Sigmoid colon (tissue), 4 donors: ENCODE results near the gene PIF1.

Experiments
- POLR2A ChIP-seq, 2 donors: fragments of 450-650 bp; IDR thresholded peaks; one replicate each; pipeline ENCODE4 v1.6.1; 2016; ENCODE audit warnings: antibody characterized with exemption in 2 of 2, mild to moderate bottlenecking in 2 of 2, moderate library complexity in 2 of 2
- POLR2AphosphoS5 ChIP-seq, 4 donors: sonication (generic); formaldehyde crosslinking; IDR thresholded peaks; one replicate each; pipeline ENCODE4 v1.6.1; 2017; ENCODE audit warnings: antibody characterized with exemption in 4 of 4
- TF ChIP-seq, protein P1 (sequence below), 4 experiments: fragments of 450-650 bp in 3 of 4; fragments of 200-600 bp in 1 of 4; IDR thresholded peaks; one replicate each; pipeline ENCODE4 v1.5.1; 2016 to 2019; ENCODE audit warnings: antibody characterized with exemption in 4 of 4, mild to moderate bottlenecking in 3 of 4, moderate library complexity in 2 of 4

DNA sequence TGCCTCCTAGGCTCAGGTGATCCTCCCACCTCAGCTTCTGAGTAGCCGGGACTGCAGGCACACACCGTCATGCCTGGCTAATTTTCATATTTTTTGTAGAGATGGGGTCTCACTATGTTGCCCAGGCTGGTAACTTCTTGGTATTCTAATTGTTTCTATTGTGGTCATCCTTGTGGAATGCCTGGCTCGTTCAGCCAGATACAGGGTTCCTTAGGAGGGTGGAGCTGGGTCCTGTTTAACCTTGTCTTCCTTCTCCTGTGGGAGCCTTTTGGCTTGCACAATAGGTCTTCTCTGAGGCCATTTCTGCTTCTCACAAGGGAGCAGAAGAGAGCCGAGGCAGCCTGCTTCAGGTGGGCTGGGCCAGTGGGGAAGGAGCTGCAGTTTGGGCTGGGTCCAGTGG is 32.0 kb upstream of the PIF1 start:
- TF ChIP-seq, protein P1, sequence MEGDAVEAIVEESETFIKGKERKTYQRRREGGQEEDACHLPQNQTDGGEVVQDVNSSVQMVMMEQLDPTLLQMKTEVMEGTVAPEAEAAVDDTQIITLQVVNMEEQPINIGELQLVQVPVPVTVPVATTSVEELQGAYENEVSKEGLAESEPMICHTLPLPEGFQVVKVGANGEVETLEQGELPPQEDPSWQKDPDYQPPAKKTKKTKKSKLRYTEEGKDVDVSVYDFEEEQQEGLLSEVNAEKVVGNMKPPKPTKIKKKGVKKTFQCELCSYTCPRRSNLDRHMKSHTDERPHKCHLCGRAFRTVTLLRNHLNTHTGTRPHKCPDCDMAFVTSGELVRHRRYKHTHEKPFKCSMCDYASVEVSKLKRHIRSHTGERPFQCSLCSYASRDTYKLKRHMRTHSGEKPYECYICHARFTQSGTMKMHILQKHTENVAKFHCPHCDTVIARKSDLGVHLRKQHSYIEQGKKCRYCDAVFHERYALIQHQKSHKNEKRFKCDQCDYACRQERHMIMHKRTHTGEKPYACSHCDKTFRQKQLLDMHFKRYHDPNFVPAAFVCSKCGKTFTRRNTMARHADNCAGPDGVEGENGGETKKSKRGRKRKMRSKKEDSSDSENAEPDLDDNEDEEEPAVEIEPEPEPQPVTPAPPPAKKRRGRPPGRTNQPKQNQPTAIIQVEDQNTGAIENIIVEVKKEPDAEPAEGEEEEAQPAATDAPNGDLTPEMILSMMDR (IDR thresholded peaks at IDR 0.05): no peak
- no peak for TF ChIP-seq POLR2AphosphoS5 (IDR thresholded peaks at IDR 0.05)
- TF ChIP-seq POLR2A (IDR thresholded peaks at IDR 0.05): no peak
